CD4-positive, alpha-beta T cell treated with Interleukin-6 at 100 ng/mL for 8 hours (primary cell): ENCODE measurements around the gene GJD4.

Source experiments
- DNase-seq: peaks from one replicate; pipeline ENCODE4 v3.0.0-alpha.2; 2020; ENCODE audit warnings: mixed read lengths, low spot score

Gene GJD4

GRCh38 chr10:35657621-35658020, 52.5 kb downstream of the GJD4 start:
- no peak for DNase-seq
